H9 (cell line): ENCODE results near the gene KNG1. TPM values are rescaled to one million over a fixed set of nuclear protein-coding genes. Genes with fewer than 3 reads are reported as not detected.

Experiments
- DNase-seq: peaks from one replicate; pipeline ENCODE4 v3.0.0-alpha.2; 2017
- H2AFZ ChIP-seq: one replicate; pipeline ENCODE4 v1.6.1; 2013; ENCODE audit warnings: mild to moderate bottlenecking, low read length, control low read depth, moderate library complexity
- H2AK5ac ChIP-seq: 2 replicates; pipeline ENCODE4 v1.6.1; 2013; ENCODE audit warnings: low read length, control low read depth, mixed read lengths; ENCODE audit not compliant: insufficient read length
- H2BK120ac ChIP-seq: one replicate; pipeline ENCODE4 v1.6.1; 2013; ENCODE audit warnings: low read depth, mild to moderate bottlenecking, low read length, control low read depth, inconsistent platforms; ENCODE audit not compliant: poor library complexity, severe bottlenecking
- H2BK12ac ChIP-seq: 2 replicates; pipeline ENCODE4 v1.6.1; 2013; ENCODE audit warnings: low read length, control low read depth, mixed read lengths, low read depth; ENCODE audit not compliant: insufficient read length
- H2BK15ac ChIP-seq: 2 replicates; pipeline ENCODE4 v1.6.1; 2013; ENCODE audit warnings: low read depth, low read length, control low read depth
- H2BK20ac ChIP-seq: one replicate; pipeline ENCODE4 v1.6.1; 2013; ENCODE audit warnings: low read depth, mild to moderate bottlenecking, low read length, control low read depth, inconsistent platforms; ENCODE audit not compliant: poor library complexity, severe bottlenecking
- H2BK5ac ChIP-seq: 2 replicates; pipeline ENCODE4 v1.6.1; 2013; ENCODE audit warnings: low read length, control low read depth, mixed read lengths; ENCODE audit not compliant: insufficient read length
- H3K14ac ChIP-seq: 2 replicates; pipeline ENCODE4 v1.6.1; 2013; ENCODE audit warnings: low read length, control low read depth; ENCODE audit not compliant: insufficient read depth
- H3K18ac ChIP-seq: 2 replicates; pipeline ENCODE4 v1.6.1; 2013; ENCODE audit warnings: low read depth, mild to moderate bottlenecking, mixed read lengths, low read length, control low read depth; ENCODE audit not compliant: insufficient read length
- H3K23ac ChIP-seq: 2 replicates; pipeline ENCODE4 v1.6.1; 2013; ENCODE audit warnings: low read length, control low read depth, mixed read lengths, low read depth; ENCODE audit not compliant: insufficient read length
- H3K23me2 ChIP-seq: 2 replicates; pipeline ENCODE4 v1.6.1; 2013; ENCODE audit warnings: low read depth, mild to moderate bottlenecking, mixed read lengths, low read length, control low read depth; ENCODE audit not compliant: insufficient read length, poor library complexity, severe bottlenecking
- H3K27ac ChIP-seq: 2 replicates; pipeline ENCODE4 v1.5.1; 2013; ENCODE audit warnings: low read length, control low read depth, mixed read lengths, low read depth; ENCODE audit not compliant: insufficient read length
- H3K27me3 ChIP-seq: 2 replicates; pipeline ENCODE4 v1.6.1; 2013; ENCODE audit warnings: low read length, control low read depth, inconsistent platforms; ENCODE audit not compliant: insufficient read depth
- H3K4ac ChIP-seq: 2 replicates; pipeline ENCODE4 v1.6.1; 2013; ENCODE audit warnings: low read depth, mild to moderate bottlenecking, control low read depth, inconsistent platforms, low read length, moderate library complexity
- H3K4me1 ChIP-seq: 2 replicates; pipeline ENCODE4 v1.6.1; 2013; ENCODE audit warnings: low read length, control low read depth, inconsistent platforms; ENCODE audit not compliant: insufficient read depth
- H3K4me2 ChIP-seq: 2 replicates; pipeline ENCODE4 v1.6.1; 2013; ENCODE audit warnings: low read length, control low read depth, mixed read lengths; ENCODE audit not compliant: insufficient read length, insufficient read depth
- H3K56ac ChIP-seq: 2 replicates; pipeline ENCODE4 v1.6.1; 2013; ENCODE audit warnings: low read depth, mild to moderate bottlenecking, mixed read lengths, low read length, control low read depth; ENCODE audit not compliant: insufficient read length
- H3K79me1 ChIP-seq: 2 replicates; pipeline ENCODE4 v1.6.1; 2013; ENCODE audit warnings: low read depth, mild to moderate bottlenecking, moderate library complexity, low read length, control low read depth, inconsistent platforms; ENCODE audit not compliant: insufficient read depth, poor library complexity, severe bottlenecking
- H3K79me2 ChIP-seq: 2 replicates; pipeline ENCODE4 v1.6.1; 2013; ENCODE audit warnings: low read length, control low read depth, inconsistent platforms; ENCODE audit not compliant: insufficient read depth
- H3K9ac ChIP-seq: 2 replicates; pipeline ENCODE4 v1.6.1; 2013; ENCODE audit warnings: low read length, control low read depth, mixed read lengths; ENCODE audit not compliant: insufficient read length; ENCODE audit errors: extremely low read depth
- H3K9me3 ChIP-seq: one replicate; pipeline ENCODE4 v1.6.1; 2013; ENCODE audit warnings: low read depth, low read length, inconsistent platforms; ENCODE audit not compliant: control insufficient read depth
- H3T11ph ChIP-seq: one replicate; pipeline ENCODE4 v1.6.1; 2013; ENCODE audit warnings: mild to moderate bottlenecking, low read length, control low read depth, inconsistent platforms
- H4K20me1 ChIP-seq: one replicate; pipeline ENCODE4 v1.6.1; 2013; ENCODE audit not compliant: control insufficient read depth, insufficient read length, insufficient read depth
- H4K5ac ChIP-seq: 2 replicates; pipeline ENCODE4 v1.6.1; 2013; ENCODE audit warnings: low read depth, mild to moderate bottlenecking, mixed read lengths, low read length, control low read depth; ENCODE audit not compliant: insufficient read length
- H4K8ac ChIP-seq: replicated peaks from 2 replicates; pipeline ENCODE4 v1.6.1; 2013; ENCODE audit warnings: low read length, control low read depth, mixed read lengths, low read depth; ENCODE audit not compliant: insufficient read length
- H4K91ac ChIP-seq: 2 replicates; pipeline ENCODE4 v1.6.1; 2013; ENCODE audit warnings: low read depth, mild to moderate bottlenecking, moderate library complexity, mixed read lengths, low read length, control low read depth; ENCODE audit not compliant: insufficient read length
- H3K27ac Mint-ChIP-seq, 3 experiments: 2 replicates in 2 of 3; 3 replicates in 1 of 3; pipeline ENCODE4 v1.8.0; 2020 to 2021; ENCODE audit warnings: mixed read lengths in 3 of 3, mild to moderate bottlenecking in 1 of 3, moderate library complexity in 1 of 3
- H3K27me3 Mint-ChIP-seq: 2 replicates; pipeline ENCODE4 v1.8.0; 2021; ENCODE audit warnings: low read depth, mild to moderate bottlenecking, moderate library complexity, mixed read lengths
- H3K36me3 Mint-ChIP-seq, 3 experiments: 2 replicates in 2 of 3; 3 replicates in 1 of 3; pipeline ENCODE4 v1.8.0; 2020 to 2021; ENCODE audit warnings: low read depth in 3 of 3, mixed read lengths in 3 of 3; ENCODE audit not compliant: insufficient read depth in 1 of 3
- H3K4me1 Mint-ChIP-seq, 2 experiments: 2 replicates each; pipeline ENCODE4 v1.8.0; 2020; ENCODE audit warnings: mixed read lengths in 2 of 2
- H3K4me3 Mint-ChIP-seq, 2 experiments: 2 replicates in 1 of 2; 3 replicates in 1 of 2; pipeline ENCODE4 v1.8.0; 2020 to 2021; ENCODE audit warnings: mild to moderate bottlenecking in 2 of 2, mixed read lengths in 2 of 2, moderate library complexity in 1 of 2
- H3K9me3 Mint-ChIP-seq, 2 experiments: 2 replicates in 1 of 2; 3 replicates in 1 of 2; pipeline ENCODE4 v1.8.0; 2020; ENCODE audit warnings: mild to moderate bottlenecking in 2 of 2, mixed read lengths in 2 of 2, moderate library complexity in 1 of 2
- WGBS: extraction: QIAGEN DNeasy Blood & Tissue Kit; methylation state at CpG from one replicate; pipeline ENCODE4 v1.1.7; 2013; ENCODE audit warnings: missing lambda C conversion rate, low lambda C conversion rate, mixed read lengths; ENCODE audit not compliant: insufficient read length; ENCODE audit errors: extremely low coverage; 5-methylcytosine and 5-hydroxymethylcytosine counted together
- total RNA-seq: library from RNA; stranded (reverse); gene quantifications from 2 replicates; pipeline ENCODE4 v1.2.1, GENCODE V29; 2021
- TF ChIP-seq, protein P1 (sequence below): fragments of 200-600 bp; sonication (generic); conservative IDR thresholded peaks from 3 replicates; pipeline ENCODE4 v1.8.0; 2021; ENCODE audit warnings: antibody characterized with exemption, mild to moderate bottlenecking

KNG1 gene
- total RNA-seq, 1 experiment from 2014 or later: not detected

DNA sequence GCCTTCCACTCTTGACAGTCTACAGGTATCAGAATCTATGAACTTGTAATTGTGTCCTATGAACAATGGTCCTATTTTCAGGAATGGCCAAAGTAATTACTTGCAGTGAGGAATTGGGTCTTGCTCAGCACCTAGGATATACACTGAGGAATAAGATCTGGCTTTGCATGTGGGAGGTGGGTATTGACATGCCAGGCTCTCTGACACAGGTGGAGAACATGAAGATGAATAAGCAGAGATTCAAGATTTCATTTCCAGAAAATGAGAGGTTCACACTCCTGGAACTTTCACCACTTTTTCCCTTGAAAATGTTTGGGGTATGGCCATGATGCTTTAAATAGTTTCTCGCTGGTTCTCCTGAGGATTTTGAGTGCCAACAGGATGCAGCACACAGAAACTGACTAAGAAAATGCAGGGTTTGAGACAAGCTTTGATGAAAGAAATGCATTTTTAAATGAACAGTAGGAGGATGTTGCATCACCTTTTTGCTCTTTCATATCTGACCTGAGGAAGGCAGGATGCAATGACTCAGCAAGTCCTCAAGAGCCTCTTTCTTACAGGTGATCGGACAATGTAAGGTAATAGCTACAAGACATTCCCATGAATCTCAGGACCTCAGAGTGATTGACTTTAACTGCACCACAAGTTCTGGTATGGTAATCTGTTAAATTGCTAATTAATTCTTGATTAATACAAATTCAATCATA is 47.6 kb upstream of the KNG1 start:
- H3K9me3 Mint-ChIP-seq: no peaks in the 10 kb centered on the region
- H2AFZ ChIP-seq: no peak overlapping the region
- no peak overlapping the region; a peak in 1 of 7 replicates for H3K27ac Mint-ChIP-seq

More for the DNA sequence above, 47.6 kb upstream of the KNG1 start:
- Mint-ChIP-seq H3K4me1 (peaks cover 11 to 26% of the 10 kb centered on the region in 2 experiments), H3K4me3 (no peak overlapping the region), H3K36me3 (no peaks in the 10 kb centered on the region), H3K27me3 (peaks cover 8% of the 10 kb centered on the region)
- Histone ChIP-seq H3K23ac (no peak overlapping the region), H3T11ph (no peak overlapping the region), H2AK5ac (no peak overlapping the region), H2BK20ac (no peak overlapping the region), H4K20me1 (no peaks in the 10 kb centered on the region), H3K9ac (no peak overlapping the region), H4K5ac (no peak overlapping the region), H3K56ac (no peak overlapping the region), H3K27ac (no peak overlapping the region), H2BK12ac (no peak overlapping the region), H3K9me3 (no peaks in the 10 kb centered on the region), H2BK120ac (no peak overlapping the region), H3K4me1 (peaks cover 5% of the 10 kb centered on the region; the same call in 1 of the 2 replicates), H3K18ac (no peak overlapping the region), H3K27me3 (no peaks in the 10 kb centered on the region), H3K23me2 (no peaks in the 10 kb centered on the region), H2BK15ac (no peak overlapping the region), H4K8ac (no peak overlapping the region), H3K4ac (no peak overlapping the region), H3K14ac (no peak overlapping the region), H2BK5ac (no peak overlapping the region), H4K91ac (no peak overlapping the region), H3K79me2 (no peaks in the 10 kb centered on the region), H3K4me2 (no peak overlapping the region), H3K79me1 (no peaks in the 10 kb centered on the region)
- DNase-seq: no peak
- WGBS: no CpG with 5 or more reads among the region's 2 CpGs
- TF ChIP-seq, protein P1, sequence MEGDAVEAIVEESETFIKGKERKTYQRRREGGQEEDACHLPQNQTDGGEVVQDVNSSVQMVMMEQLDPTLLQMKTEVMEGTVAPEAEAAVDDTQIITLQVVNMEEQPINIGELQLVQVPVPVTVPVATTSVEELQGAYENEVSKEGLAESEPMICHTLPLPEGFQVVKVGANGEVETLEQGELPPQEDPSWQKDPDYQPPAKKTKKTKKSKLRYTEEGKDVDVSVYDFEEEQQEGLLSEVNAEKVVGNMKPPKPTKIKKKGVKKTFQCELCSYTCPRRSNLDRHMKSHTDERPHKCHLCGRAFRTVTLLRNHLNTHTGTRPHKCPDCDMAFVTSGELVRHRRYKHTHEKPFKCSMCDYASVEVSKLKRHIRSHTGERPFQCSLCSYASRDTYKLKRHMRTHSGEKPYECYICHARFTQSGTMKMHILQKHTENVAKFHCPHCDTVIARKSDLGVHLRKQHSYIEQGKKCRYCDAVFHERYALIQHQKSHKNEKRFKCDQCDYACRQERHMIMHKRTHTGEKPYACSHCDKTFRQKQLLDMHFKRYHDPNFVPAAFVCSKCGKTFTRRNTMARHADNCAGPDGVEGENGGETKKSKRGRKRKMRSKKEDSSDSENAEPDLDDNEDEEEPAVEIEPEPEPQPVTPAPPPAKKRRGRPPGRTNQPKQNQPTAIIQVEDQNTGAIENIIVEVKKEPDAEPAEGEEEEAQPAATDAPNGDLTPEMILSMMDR: no peak
